Lower lobe of right lung (tissue), 2 donors: ENCODE results near the gene SDR42E1. TPM values are rescaled to one million over a fixed set of nuclear protein-coding genes. Genes with fewer than 3 reads are reported as not detected.

Source experiments
- ATAC-seq, 2 donors: fragments of 200-7000 bp; cut with Tn5 transposase; one replicate each; pipeline ENCODE4 v1.9.1; 2020 to 2022; ENCODE audit warnings: mild to moderate bottlenecking in 2 of 2, moderate library complexity in 2 of 2
- DNase-seq: peaks from one replicate; pipeline ENCODE4 v3.0.0-alpha.2; 2020
- H3K27ac ChIP-seq: fragments of 200-600 bp; one replicate; pipeline ENCODE4 v1.8.0; 2022
- H3K27me3 ChIP-seq: fragments of 200-600 bp; one replicate; pipeline ENCODE4 v1.8.0; 2022; ENCODE audit warnings: low read depth
- H3K36me3 ChIP-seq: fragments of 200-600 bp; one replicate; pipeline ENCODE4 v1.8.0; 2022; ENCODE audit warnings: mild to moderate bottlenecking
- H3K4me1 ChIP-seq: fragments of 200-600 bp; one replicate; pipeline ENCODE4 v1.8.0; 2022
- H3K4me3 ChIP-seq: fragments of 200-600 bp; one replicate; pipeline ENCODE4 v1.8.0; 2022; ENCODE audit warnings: mild to moderate bottlenecking
- H3K9me3 ChIP-seq: fragments of 200-600 bp; one replicate; pipeline ENCODE4 v1.8.0; 2022
- intact Hi-C: fragments of 100-400 bp; cut with DNase I; formaldehyde crosslinking; loops from one replicate; pipeline ENCODE4 v1.11.0; 2022
- total RNA-seq: library from RNA; stranded (reverse); fragmentation: NEBNext Ultra II Directional; extraction: Animal tissue kit (Norgen Biotek cat#: 25700); gene quantifications from one replicate; pipeline ENCODE4 v1.2.1, GENCODE V29; 2021
- TF ChIP-seq, protein P1 (sequence below): fragments of 200-600 bp; IDR thresholded peaks from one replicate; pipeline ENCODE4 v1.8.0; 2022; ENCODE audit warnings: antibody characterized with exemption, mild to moderate bottlenecking
- donor health status: DM: no; HTN: yes; CAD: no; lungs with severe emphysema.

SDR42E1 gene
- total RNA-seq, 1 donor from 2014 or later: 8.4 TPM

DNA sequence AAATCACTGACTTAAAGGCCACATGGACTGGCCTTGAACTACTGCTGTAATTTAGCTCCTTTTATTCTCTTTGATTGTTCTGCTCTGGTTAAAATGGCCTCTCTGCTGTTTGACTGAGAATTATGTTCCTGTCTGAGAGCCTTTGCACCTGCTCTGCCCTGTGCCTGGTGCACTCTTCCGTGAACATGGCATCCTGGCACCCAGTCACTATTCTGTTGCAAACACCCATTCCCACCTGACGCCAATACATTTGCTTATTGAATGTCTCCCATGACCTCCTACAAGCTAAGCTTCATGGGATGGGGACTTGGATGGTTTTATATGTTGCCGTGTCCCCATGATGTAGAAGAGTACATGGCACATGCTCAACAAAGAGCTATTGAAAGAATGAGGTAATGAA lies 43.8 kb upstream of the SDR42E1 start:
- DNase-seq: no peak
- no peak overlapping the region for H3K4me3 ChIP-seq
- no peak for ATAC-seq

DNA sequence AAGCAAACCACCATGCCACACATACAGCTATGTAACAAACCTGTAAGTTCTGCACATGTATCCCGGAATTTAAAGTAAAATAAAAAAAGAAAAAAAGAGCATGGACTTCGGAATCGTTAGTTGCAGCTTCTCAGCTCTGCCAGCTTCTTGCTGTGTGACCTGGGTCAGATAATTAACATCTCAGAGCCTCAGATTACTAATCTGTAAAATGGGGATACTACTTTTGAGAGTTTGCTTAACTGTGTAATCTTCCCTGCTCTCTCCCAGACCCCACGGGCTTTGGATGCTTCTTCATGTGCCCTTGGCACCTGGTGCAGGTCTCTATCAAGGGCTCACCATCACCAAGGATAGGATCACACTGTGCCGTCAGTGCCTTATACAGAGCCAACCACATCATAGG lies 40.4 kb upstream of the SDR42E1 start:
- no peak overlapping the region for H3K27ac ChIP-seq
- ATAC-seq: no peak
- intact Hi-C loops: no loop called here

More for the DNA sequence above, 43.8 kb upstream of the SDR42E1 start:
- no peaks in the 10 kb centered on the region for H3K27me3 ChIP-seq
- TF ChIP-seq, protein P1, sequence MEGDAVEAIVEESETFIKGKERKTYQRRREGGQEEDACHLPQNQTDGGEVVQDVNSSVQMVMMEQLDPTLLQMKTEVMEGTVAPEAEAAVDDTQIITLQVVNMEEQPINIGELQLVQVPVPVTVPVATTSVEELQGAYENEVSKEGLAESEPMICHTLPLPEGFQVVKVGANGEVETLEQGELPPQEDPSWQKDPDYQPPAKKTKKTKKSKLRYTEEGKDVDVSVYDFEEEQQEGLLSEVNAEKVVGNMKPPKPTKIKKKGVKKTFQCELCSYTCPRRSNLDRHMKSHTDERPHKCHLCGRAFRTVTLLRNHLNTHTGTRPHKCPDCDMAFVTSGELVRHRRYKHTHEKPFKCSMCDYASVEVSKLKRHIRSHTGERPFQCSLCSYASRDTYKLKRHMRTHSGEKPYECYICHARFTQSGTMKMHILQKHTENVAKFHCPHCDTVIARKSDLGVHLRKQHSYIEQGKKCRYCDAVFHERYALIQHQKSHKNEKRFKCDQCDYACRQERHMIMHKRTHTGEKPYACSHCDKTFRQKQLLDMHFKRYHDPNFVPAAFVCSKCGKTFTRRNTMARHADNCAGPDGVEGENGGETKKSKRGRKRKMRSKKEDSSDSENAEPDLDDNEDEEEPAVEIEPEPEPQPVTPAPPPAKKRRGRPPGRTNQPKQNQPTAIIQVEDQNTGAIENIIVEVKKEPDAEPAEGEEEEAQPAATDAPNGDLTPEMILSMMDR: no peak
- intact Hi-C loops: no loop called here
- no peaks in the 10 kb centered on the region for H3K9me3 ChIP-seq
- no peak overlapping the region for H3K27ac ChIP-seq
- H3K4me1 ChIP-seq: peaks cover 30% of the 10 kb centered on the region
- no peaks in the 10 kb centered on the region for H3K36me3 ChIP-seq

DNA sequence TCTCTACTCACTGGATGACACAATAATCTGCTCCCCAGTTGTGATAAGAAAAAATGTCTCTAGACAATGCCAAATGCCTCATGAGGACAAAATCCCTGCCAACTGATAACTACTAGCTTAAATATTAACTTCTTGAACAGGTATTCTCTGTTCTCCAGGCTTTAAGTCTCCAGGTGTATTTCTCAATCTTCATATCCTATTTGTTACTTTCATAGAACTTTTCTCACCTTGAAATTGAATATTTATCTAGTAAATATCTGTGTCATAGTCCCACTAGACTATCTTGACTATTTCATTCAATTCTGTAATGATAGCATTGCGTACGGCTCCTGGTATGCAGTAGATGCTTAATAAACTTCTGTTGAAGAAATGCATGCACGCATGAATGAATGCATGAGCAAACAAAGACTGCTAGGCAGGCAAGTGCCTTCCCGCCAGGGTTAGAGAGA lies 39.7 kb upstream of the SDR42E1 start:
- no peaks in the 10 kb centered on the region for H3K27me3 ChIP-seq
- H3K4me1 ChIP-seq: peaks cover 28% of the 10 kb centered on the region
- no peaks in the 10 kb centered on the region for H3K36me3 ChIP-seq
- TF ChIP-seq, protein P1: no peak
- no peak overlapping the region for H3K27ac ChIP-seq
- intact Hi-C loops: no loop called here
- H3K9me3 ChIP-seq: no peaks in the 10 kb centered on the region
- H3K4me3 ChIP-seq: no peak overlapping the region
- DNase-seq (no peak), ATAC-seq (no peak)

More for the DNA sequence above, 40.4 kb upstream of the SDR42E1 start:
- Histone ChIP-seq H3K9me3 (no peaks in the 10 kb centered on the region), H3K4me1 (peaks cover 23% of the 10 kb centered on the region), H3K36me3 (no peaks in the 10 kb centered on the region), H3K4me3 (no peak overlapping the region), H3K27me3 (no peaks in the 10 kb centered on the region)
- TF ChIP-seq, protein P1: no peak
- DNase-seq: no peak

DNA sequence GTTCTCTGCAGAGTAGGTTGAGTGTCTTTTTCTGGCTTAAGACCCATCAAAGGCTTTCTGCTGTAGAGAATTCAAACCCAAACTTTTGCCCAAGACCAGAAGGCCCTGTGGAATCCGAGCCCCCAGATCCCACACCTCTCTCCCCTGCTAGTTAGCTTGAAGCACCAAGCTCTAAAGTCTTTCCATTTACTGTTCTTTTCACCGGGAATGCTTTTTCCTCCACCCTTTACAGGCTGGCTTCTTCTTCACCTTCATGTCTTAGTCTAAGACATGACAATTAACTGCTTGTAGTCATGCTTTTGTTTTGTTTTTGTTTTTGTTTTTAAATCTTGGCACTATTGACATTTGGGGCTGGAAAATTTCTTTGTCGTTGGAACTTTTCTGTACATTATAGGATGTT lies 39.2 kb upstream of the SDR42E1 start:
- H3K4me1 ChIP-seq: peaks cover 26% of the 10 kb centered on the region
- no peaks in the 10 kb centered on the region for H3K9me3 ChIP-seq
- intact Hi-C loops: no loop called here
- no peak overlapping the region for H3K27ac ChIP-seq
- no peaks in the 10 kb centered on the region for H3K27me3 ChIP-seq
- no peaks in the 10 kb centered on the region for H3K36me3 ChIP-seq
- no peak for DNase-seq
- TF ChIP-seq, protein P1: no peak
- H3K4me3 ChIP-seq: no peak overlapping the region
- ATAC-seq: no peak

DNA sequence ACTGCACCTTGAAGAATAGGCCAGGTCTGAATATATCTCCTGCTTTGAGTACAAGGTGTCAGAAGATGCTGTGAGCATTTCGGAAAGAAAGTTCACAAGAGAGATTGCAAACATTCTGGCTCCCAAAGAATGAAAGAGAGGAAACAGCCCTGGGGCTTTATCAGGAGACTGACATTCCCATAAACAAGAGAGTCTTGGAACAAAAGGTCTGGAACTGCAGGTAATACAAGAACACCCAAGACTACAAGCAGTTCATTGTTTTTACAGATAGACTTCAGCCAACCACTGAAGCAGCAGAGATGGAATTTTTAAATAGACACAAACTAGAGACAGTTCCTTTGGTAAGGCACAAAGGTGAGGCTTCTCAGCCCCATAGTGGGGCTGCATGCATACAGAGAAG lies 38.2 kb upstream of the SDR42E1 start:
- peaks cover 16% of the 10 kb centered on the region for H3K4me1 ChIP-seq
- no peaks in the 10 kb centered on the region for H3K36me3 ChIP-seq
- no peak overlapping the region for H3K27ac ChIP-seq
- no peak overlapping the region for H3K4me3 ChIP-seq
- no peak for DNase-seq
- ATAC-seq: no peak
- intact Hi-C loops: no loop called here
- TF ChIP-seq, protein P1: no peak
- no peaks in the 10 kb centered on the region for H3K9me3 ChIP-seq
- no peaks in the 10 kb centered on the region for H3K27me3 ChIP-seq

DNA sequence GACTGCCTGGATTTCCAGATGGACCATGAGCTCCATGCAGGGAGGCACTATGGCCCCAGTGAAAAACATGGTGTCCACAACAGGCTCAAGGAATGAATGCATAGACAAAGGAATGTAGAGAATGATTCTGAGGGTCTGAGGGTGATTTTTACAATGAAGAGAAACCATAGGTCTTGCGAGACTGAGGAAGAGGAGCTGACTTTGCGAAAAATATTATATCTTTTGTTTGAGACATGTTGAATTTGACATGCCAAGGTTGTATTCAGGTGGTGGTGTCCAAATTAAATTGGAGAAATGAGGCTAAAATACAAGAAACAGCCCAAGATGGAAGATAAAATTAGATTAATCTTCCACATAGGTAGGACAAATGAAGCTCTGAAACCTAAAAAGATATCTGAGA lies 36.5 kb upstream of the SDR42E1 start:
- Histone ChIP-seq H3K9me3 (no peaks in the 10 kb centered on the region), H3K27ac (peak overlapping the region; percentile 47), H3K4me1 (peaks cover 13% of the 10 kb centered on the region), H3K4me3 (no peak overlapping the region), H3K36me3 (no peaks in the 10 kb centered on the region), H3K27me3 (no peaks in the 10 kb centered on the region)
- DNase-seq: no peak
- no peak for ATAC-seq
- intact Hi-C loops: no loop called here
- TF ChIP-seq, protein P1: no peak
